B cell (primary cell): ENCODE data around the gene SENP3. TPM values are rescaled to one million over a fixed set of nuclear protein-coding genes. Genes with fewer than 3 reads are reported as not detected.

Experiments
- ATAC-seq: fragments of 200-7000 bp; cut with Tn5 transposase; one replicate; pipeline ENCODE4 v1.10.0; 2021; ENCODE audit warnings: low read depth, mild to moderate bottlenecking, moderate number of reproducible peaks, moderate library complexity
- CTCF ChIA-PET: fragments of 350-600 bp; sonication (Branson Sonifier 250); formaldehyde crosslinking; loops from one replicate; lab custom pipeline; 2021; ENCODE audit warnings: antibody characterized with exemption, inconsistent platforms; lab: Charles Lee
- POLR2A ChIA-PET: fragments of 350-600 bp; sonication (Branson Sonifier 250); formaldehyde crosslinking; loops from one replicate; lab custom pipeline; 2021; ENCODE audit warnings: antibody characterized with exemption; lab: Charles Lee
- DNase-seq: peaks from one replicate; pipeline ENCODE4 v3.0.0; 2013
- H2AFZ ChIP-seq: 2 replicates; pipeline ENCODE4 v1.6.1; 2012; ENCODE audit warnings: mild to moderate bottlenecking, low read depth, low read length; ENCODE audit not compliant: insufficient read depth, poor library complexity, severe bottlenecking
- H3K27ac ChIP-seq, 2 donors: 1 replicate in 1 of 2; 2 replicates in 1 of 2; pipeline ENCODE4 v1.5.1; 2012 to 2013; ENCODE audit warnings: low read length in 2 of 2, mild to moderate bottlenecking in 2 of 2, moderate library complexity in 1 of 2
- H3K27me3 ChIP-seq, 4 experiments: fragments of 200-600 bp in 1 of 4; sonication (generic) in 1 of 4; replicated peaks in 1 of 4; 1 replicate in 2 of 4; 2 replicates in 2 of 4; pipeline versions ENCODE4 v1.6.1 to v1.7.0; 2013 to 2016; ENCODE audit warnings: low read length in 3 of 4, mild to moderate bottlenecking in 2 of 4, mixed read lengths in 1 of 4, moderate library complexity in 1 of 4; ENCODE audit not compliant: insufficient read depth in 4 of 4, control insufficient read depth in 3 of 4; ENCODE audit errors: control extremely low read depth in 1 of 4
- H3K36me3 ChIP-seq, 2 experiments: replicated peaks in 1 of 2; 1 replicate in 1 of 2; 2 replicates in 1 of 2; pipeline versions ENCODE4 v1.6.1 to v1.7.1; 2013; ENCODE audit warnings: low read length in 1 of 2; ENCODE audit not compliant: insufficient read depth in 2 of 2, control insufficient read depth in 1 of 2; ENCODE audit errors: control extremely low read depth in 1 of 2, extremely low read depth in 1 of 2
- H3K4me1 ChIP-seq, 2 donors: fragments of 200-600 bp in 1 of 2; sonication (generic) in 1 of 2; 1 replicate in 1 of 2; 2 replicates in 1 of 2; pipeline versions ENCODE4 v1.5.1 to v1.6.1; 2013 to 2017; ENCODE audit warnings: low read length in 2 of 2; ENCODE audit not compliant: control insufficient read depth in 2 of 2, insufficient read depth in 2 of 2
- H3K4me2 ChIP-seq: replicated peaks from 2 replicates; pipeline ENCODE3; 2012; ENCODE audit warnings: mild to moderate bottlenecking, low read depth, low read length; ENCODE audit not compliant: poor library complexity, severe bottlenecking
- H3K4me3 ChIP-seq, 5 experiments: fragments of 200-600 bp in 1 of 5; sonication (generic) in 1 of 5; 1 replicate in 3 of 5; 2 replicates in 2 of 5; pipeline versions ENCODE4 v1.5.1 to v1.7.0; 2011 to 2016; ENCODE audit warnings: low read length in 4 of 5, mild to moderate bottlenecking in 4 of 5, low read depth in 2 of 5, control low read depth in 1 of 5, moderate library complexity in 1 of 5; ENCODE audit not compliant: insufficient read depth in 1 of 5; ENCODE audit errors: control extremely low read depth in 1 of 5, extremely low read depth in 1 of 5
- H3K79me2 ChIP-seq: fragments of 200-600 bp; sonication (generic); one replicate; pipeline ENCODE4 v1.6.0; 2016; ENCODE audit warnings: low read length; ENCODE audit not compliant: control insufficient read depth, insufficient read depth
- H3K9ac ChIP-seq: fragments of 200-600 bp; sonication (generic); 2 replicates; pipeline ENCODE4 v1.6.1; 2017; ENCODE audit warnings: mild to moderate bottlenecking, low read length, moderate library complexity
- H3K9me3 ChIP-seq, 3 donors: one replicate each; pipeline versions ENCODE4 v1.6.1 to v1.7.1; 2013; ENCODE audit warnings: low read length in 2 of 3; ENCODE audit not compliant: control insufficient read depth in 2 of 3, insufficient read depth in 1 of 3; ENCODE audit errors: control extremely low read depth in 1 of 3
- H4K20me1 ChIP-seq: 2 replicates; pipeline ENCODE4 v1.6.0; 2012; ENCODE audit warnings: mild to moderate bottlenecking, low read length; ENCODE audit not compliant: insufficient read depth, control insufficient read depth, poor library complexity, severe bottlenecking
- H3K27ac Mint-ChIP-seq: one replicate; pipeline ENCODE4 v1.8.0; 2021; ENCODE audit warnings: mixed read lengths
- H3K27me3 Mint-ChIP-seq: one replicate; pipeline ENCODE4 v1.8.0; 2021; ENCODE audit warnings: mixed read lengths
- H3K4me1 Mint-ChIP-seq: one replicate; pipeline ENCODE4 v1.8.0; 2021; ENCODE audit warnings: mixed read lengths
- H3K4me3 Mint-ChIP-seq: one replicate; pipeline ENCODE4 v1.8.0; 2021; ENCODE audit warnings: mixed read lengths
- H3K9me3 Mint-ChIP-seq: one replicate; pipeline ENCODE4 v1.8.0; 2022; ENCODE audit warnings: mixed read lengths; ENCODE audit not compliant: insufficient read depth
- EZH2 ChIP-seq: IDR thresholded peaks from 2 replicates; pipeline ENCODE4 v1.6.1; 2012; ENCODE audit warnings: borderline replicate concordance, low read depth, mild to moderate bottlenecking, moderate library complexity, low read length; ENCODE audit not compliant: insufficient read depth, poor library complexity, severe bottlenecking
- WGBS: methylation state at CpG from one replicate; pipeline ENCODE4 v1.1.5; 2013; ENCODE audit warnings: missing lambda C conversion rate; ENCODE audit not compliant: insufficient coverage; 5-methylcytosine and 5-hydroxymethylcytosine counted together
- intact Hi-C: fragments of 100-400 bp; cut with micrococcal nuclease; formaldehyde crosslinking; loops from one replicate; pipeline ENCODE4 v1.10.0; 2022
- polyA plus RNA-seq: library from polyadenylated mRNA; depleted of rRNA; stranded (reverse); fragments of >200 nt; gene quantifications from 2 replicates; pipeline ENCODE4 v1.2.3, GENCODE V29; 2012
- total RNA-seq, 2 donors: library from RNA; stranded (reverse); fragments of 120-200 nt in 1 of 2; gene quantifications; 1 replicate in 1 of 2; 2 replicates in 1 of 2; pipeline versions ENCODE4 v1.2.3 to v1.2.4, GENCODE V29; 2013 to 2022
- TF ChIP-seq, protein P1 (sequence below): fragments of 200-600 bp; IDR thresholded peaks from one replicate; pipeline ENCODE4 v1.8.0; 2022; ENCODE audit warnings: antibody characterized with exemption, mild to moderate bottlenecking

Gene SENP3
- total and polyA plus RNA-seq, 2 donors (not counting 1 experiment from before 2014, with no cell fraction given) = 45.1 to 57.1 TPM

DNA sequence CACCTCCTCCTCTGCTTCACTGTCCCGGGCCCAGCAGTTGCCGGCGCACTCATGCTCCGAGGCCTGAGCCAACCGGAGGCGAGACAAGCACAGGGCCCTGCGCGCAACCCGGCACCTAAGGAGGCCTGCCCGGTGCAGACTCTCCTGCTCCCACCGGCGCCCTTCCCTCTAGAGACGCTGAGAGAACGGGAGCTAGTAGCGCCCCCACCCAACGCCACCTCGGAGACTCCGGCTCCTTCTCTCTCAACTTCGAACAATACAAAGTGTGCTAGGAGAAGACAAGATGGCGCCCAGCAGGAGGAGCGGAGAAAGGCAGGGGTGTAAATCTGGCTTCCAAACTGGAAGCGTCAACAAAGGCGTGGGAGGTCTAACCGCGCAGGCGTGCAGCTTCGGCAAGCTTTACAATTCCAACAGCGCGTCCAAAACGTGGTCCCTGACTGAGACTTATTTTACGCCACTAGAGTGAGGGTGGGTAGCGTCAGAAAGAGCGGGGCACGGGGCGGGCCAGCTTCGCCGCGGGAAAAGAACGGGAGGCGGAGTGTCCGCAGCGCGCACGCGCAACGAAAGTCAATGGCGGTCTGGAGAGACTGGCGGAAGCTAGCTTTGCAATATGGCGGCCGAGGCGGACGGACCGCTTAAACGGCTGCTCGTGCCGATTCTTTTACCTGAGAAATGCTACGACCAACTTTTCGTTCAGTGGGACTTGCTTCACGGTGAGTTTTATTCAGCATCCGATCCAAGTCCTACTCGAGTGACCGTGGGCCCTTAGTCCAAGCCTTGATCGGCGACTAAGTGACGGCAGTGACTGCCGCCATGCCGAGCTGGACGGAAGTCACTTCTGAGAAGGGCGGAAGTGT lies 21.8 kb downstream of the SENP3 start, which contains the start of gene MPDU1:
Gene MPDU1, plus strand, starts transcription at position 600 of the 857 bp plus-strand sequence. Its CDS starts 11 bp downstream, at position 611.
- no peak for TF ChIP-seq EZH2
- TF ChIP-seq, protein P1, sequence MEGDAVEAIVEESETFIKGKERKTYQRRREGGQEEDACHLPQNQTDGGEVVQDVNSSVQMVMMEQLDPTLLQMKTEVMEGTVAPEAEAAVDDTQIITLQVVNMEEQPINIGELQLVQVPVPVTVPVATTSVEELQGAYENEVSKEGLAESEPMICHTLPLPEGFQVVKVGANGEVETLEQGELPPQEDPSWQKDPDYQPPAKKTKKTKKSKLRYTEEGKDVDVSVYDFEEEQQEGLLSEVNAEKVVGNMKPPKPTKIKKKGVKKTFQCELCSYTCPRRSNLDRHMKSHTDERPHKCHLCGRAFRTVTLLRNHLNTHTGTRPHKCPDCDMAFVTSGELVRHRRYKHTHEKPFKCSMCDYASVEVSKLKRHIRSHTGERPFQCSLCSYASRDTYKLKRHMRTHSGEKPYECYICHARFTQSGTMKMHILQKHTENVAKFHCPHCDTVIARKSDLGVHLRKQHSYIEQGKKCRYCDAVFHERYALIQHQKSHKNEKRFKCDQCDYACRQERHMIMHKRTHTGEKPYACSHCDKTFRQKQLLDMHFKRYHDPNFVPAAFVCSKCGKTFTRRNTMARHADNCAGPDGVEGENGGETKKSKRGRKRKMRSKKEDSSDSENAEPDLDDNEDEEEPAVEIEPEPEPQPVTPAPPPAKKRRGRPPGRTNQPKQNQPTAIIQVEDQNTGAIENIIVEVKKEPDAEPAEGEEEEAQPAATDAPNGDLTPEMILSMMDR = no peak
- peaks cover 0 to 27% of the 10 kb centered on the region in 2 experiments for H3K36me3 ChIP-seq
- Mint-ChIP-seq H3K9me3 (no peaks in the 10 kb centered on the region), H3K27me3 (no peaks in the 10 kb centered on the region), H3K4me3 (peak within 1 kb of the TSS; percentile 100), H3K27ac (peak within 1 kb of the TSS; percentile 100), H3K4me1 (peaks cover 57% of the 10 kb centered on the region)
- H3K9me3 ChIP-seq = no peaks in the 10 kb centered on the region
- ChIA-PET POLR2A (interaction anchor here (0.6 to 2.4 kb wide), 15 partner anchors 9 to 275 kb away, joined by 3 to 25 read pairs (median 5); partner anchors contain the start of genes ACAP1, FXR2, SAT2 and SENP3), CTCF (interaction anchor here (0.7 to 7.9 kb wide), 12 partner anchors 8 to 539 kb away, joined by 3 to 111 read pairs (median 4); partner anchors contain the start of genes SENP3, TNFSF12, TNFSF13 and TP53)
- H3K4me1 ChIP-seq = peaks cover 48 to 68% of the 10 kb centered on the region in 2 donors
- H3K79me2 ChIP-seq = peaks cover 48% of the 10 kb centered on the region
- H2AFZ ChIP-seq = peak within 1 kb of the TSS; percentile 86
- ATAC-seq (peak; percentile 78), DNase-seq (peak; percentile 98)
- H3K4me2 ChIP-seq = peak within 1 kb of the TSS; percentile 78
- H3K4me3 ChIP-seq = peak within 1 kb of the TSS; percentile 77 to 96 (median 86)
- peaks cover 7% of the 10 kb centered on the region for H4K20me1 ChIP-seq
- peak within 1 kb of the TSS; percentile 85 for H3K9ac ChIP-seq
- peak within 1 kb of the TSS; percentile 91 to 95 for H3K27ac ChIP-seq
- WGBS = 20% methylated on average over 61 of the region's 69 CpGs
- intact Hi-C loops = loop anchor here (1.0 to 10.0 kb wide), 5 partner anchors 11 to 539 kb away; partner anchors contain the start of genes FXR2, SENP3 and SLC16A11
- H3K27me3 ChIP-seq = no peaks in the 10 kb centered on the region
